ENCODE results near the gene MAML3. TPM values are rescaled to one million over a fixed set of nuclear protein-coding genes. Genes with fewer than 3 reads are reported as not detected.

Gene MAML3
- total and polyA plus RNA-seq, 2 donors = 6.7 to 7.0 TPM

GRCh38 chr4:139825523-139826014, 328.4 kb downstream of the MAML3 start:
- Histone ChIP-seq H3K4me3 (ENCODE audit: low read depth, low read length) (no peak overlapping the region), H3K4me1 (ENCODE audit: insufficient read depth) (no peaks in the 10 kb centered on the region), H3K27ac (ENCODE audit: low read depth) (no peak overlapping the region), H3K36me3 (ENCODE audit: insufficient read depth) (no peaks in the 10 kb centered on the region)
- DNase-seq (ENCODE audit: extremely low spot score) = no peak
- WGBS = 72% methylated on average over 13 of the region's 13 CpGs

GRCh38 chr4:139824882-139825522, 329.0 kb downstream of the MAML3 start:
- Histone ChIP-seq H3K4me1 (ENCODE audit: insufficient read depth) (no peaks in the 10 kb centered on the region), H3K36me3 (ENCODE audit: insufficient read depth) (no peaks in the 10 kb centered on the region), H3K27ac (ENCODE audit: low read depth) (no peak overlapping the region), H3K4me3 (ENCODE audit: low read depth, low read length) (no peak overlapping the region)
- WGBS = 78% methylated on average over 9 of the region's 9 CpGs
- no peak for DNase-seq (ENCODE audit: extremely low spot score)

GRCh38 chr4:139823746-139824145, 330.2 kb downstream of the MAML3 start:
- Histone ChIP-seq H3K27ac (ENCODE audit: low read depth) (no peak overlapping the region), H3K36me3 (ENCODE audit: insufficient read depth) (no peaks in the 10 kb centered on the region), H3K4me1 (ENCODE audit: insufficient read depth) (no peaks in the 10 kb centered on the region), H3K4me3 (ENCODE audit: low read depth, low read length) (no peak overlapping the region)
- DNase-seq (ENCODE audit: extremely low spot score) = no peak
- WGBS = 94% methylated on average over 5 of the region's 5 CpGs

- Histone ChIP-seq H3K4me3 (ENCODE audit: low read depth, low read length) (no peak overlapping the region), H3K4me1 (ENCODE audit: insufficient read depth) (no peaks in the 10 kb centered on the region), H3K27ac (ENCODE audit: low read depth) (no peak overlapping the region), H3K36me3 (ENCODE audit: insufficient read depth) (no peaks in the 10 kb centered on the region)
- no peak for DNase-seq (ENCODE audit: extremely low spot score)
- 97% methylated on average over 4 of the region's 4 CpGs for WGBS
Observed at GRCh38 chr4:139823345-139823744, 330.6 kb downstream of the MAML3 start.

- no peak for DNase-seq (ENCODE audit: extremely low spot score)
- WGBS = 95% methylated on average over 4 of the region's 4 CpGs
- Histone ChIP-seq H3K4me3 (ENCODE audit: low read depth, low read length) (no peak overlapping the region), H3K36me3 (ENCODE audit: insufficient read depth) (no peaks in the 10 kb centered on the region), H3K4me1 (ENCODE audit: insufficient read depth) (no peaks in the 10 kb centered on the region), H3K27ac (ENCODE audit: low read depth) (no peak overlapping the region)
Observed at GRCh38 chr4:139822391-139822790, 331.6 kb downstream of the MAML3 start.

- Histone ChIP-seq H3K4me3 (ENCODE audit: low read depth, low read length) (no peak overlapping the region), H3K27ac (ENCODE audit: low read depth) (no peak overlapping the region), H3K36me3 (ENCODE audit: insufficient read depth) (no peaks in the 10 kb centered on the region), H3K4me1 (ENCODE audit: insufficient read depth) (no peaks in the 10 kb centered on the region)
- WGBS = 91% methylated on average over 2 of the region's 2 CpGs
- no peak for DNase-seq (ENCODE audit: extremely low spot score)
Observed at GRCh38 chr4:139819082-139819481, 334.9 kb downstream of the MAML3 start.

- WGBS = 93% methylated on average over 6 of the region's 6 CpGs
- no peak overlapping the region for H3K27ac ChIP-seq (ENCODE audit: low read depth)
- H3K4me1 ChIP-seq (ENCODE audit: insufficient read depth) = no peaks in the 10 kb centered on the region
- no peaks in the 10 kb centered on the region for H3K36me3 ChIP-seq (ENCODE audit: insufficient read depth)
- DNase-seq (ENCODE audit: extremely low spot score) = no peak
- no peak overlapping the region for H3K4me3 ChIP-seq (ENCODE audit: low read depth, low read length)
Observed at GRCh38 chr4:139817657-139818452, 336.1 kb downstream of the MAML3 start.

- Histone ChIP-seq H3K4me1 (ENCODE audit: insufficient read depth) (no peaks in the 10 kb centered on the region), H3K36me3 (ENCODE audit: insufficient read depth) (no peaks in the 10 kb centered on the region), H3K4me3 (ENCODE audit: low read depth, low read length) (no peak overlapping the region), H3K27ac (ENCODE audit: low read depth) (no peak overlapping the region)
- no peak for DNase-seq (ENCODE audit: extremely low spot score)
- 95% methylated on average over 3 of the region's 3 CpGs for WGBS
Observed at GRCh38 chr4:139816856-139817255, 337.1 kb downstream of the MAML3 start.

GRCh38 chr4:139815778-139816601, 338.0 kb downstream of the MAML3 start:
- H3K4me1 ChIP-seq (ENCODE audit: insufficient read depth) = no peaks in the 10 kb centered on the region
- no peaks in the 10 kb centered on the region for H3K36me3 ChIP-seq (ENCODE audit: insufficient read depth)
- no peak overlapping the region for H3K27ac ChIP-seq (ENCODE audit: low read depth)
- 15% methylated on average over 24 of the region's 24 CpGs for WGBS
- DNase-seq (ENCODE audit: extremely low spot score) = peak; percentile 58
- peak overlapping the region; percentile 15 for H3K4me3 ChIP-seq (ENCODE audit: low read depth, low read length)

GRCh38 chr4:139814323-139815015, 339.5 kb downstream of the MAML3 start:
- DNase-seq (ENCODE audit: extremely low spot score) = no peak
- WGBS = 44% methylated on average over 8 of the region's 8 CpGs
- H3K36me3 ChIP-seq (ENCODE audit: insufficient read depth) = no peaks in the 10 kb centered on the region
- H3K4me3 ChIP-seq (ENCODE audit: low read depth, low read length) = no peak overlapping the region
- H3K27ac ChIP-seq (ENCODE audit: low read depth) = no peak overlapping the region
- H3K4me1 ChIP-seq (ENCODE audit: insufficient read depth) = no peaks in the 10 kb centered on the region

- 85% methylated on average over 3 of the region's 3 CpGs for WGBS
- H3K4me3 ChIP-seq (ENCODE audit: low read depth, low read length) = no peak overlapping the region
- H3K36me3 ChIP-seq (ENCODE audit: insufficient read depth) = no peaks in the 10 kb centered on the region
- DNase-seq (ENCODE audit: extremely low spot score) = no peak
- H3K27ac ChIP-seq (ENCODE audit: low read depth) = no peak overlapping the region
- no peaks in the 10 kb centered on the region for H3K4me1 ChIP-seq (ENCODE audit: insufficient read depth)
Observed at GRCh38 chr4:139813881-139814280, 340.1 kb downstream of the MAML3 start.

- 96% methylated on average over 1 of the region's 1 CpG for WGBS
- DNase-seq (ENCODE audit: extremely low spot score) = no peak
- H3K36me3 ChIP-seq (ENCODE audit: insufficient read depth) = no peaks in the 10 kb centered on the region
- no peak overlapping the region for H3K4me3 ChIP-seq (ENCODE audit: low read depth, low read length)
- H3K27ac ChIP-seq (ENCODE audit: low read depth) = no peak overlapping the region
- H3K4me1 ChIP-seq (ENCODE audit: insufficient read depth) = no peaks in the 10 kb centered on the region
Observed at GRCh38 chr4:139810710-139811109, 343.3 kb downstream of the MAML3 start.

- no peak for DNase-seq (ENCODE audit: extremely low spot score)
- Histone ChIP-seq H3K36me3 (ENCODE audit: insufficient read depth) (no peaks in the 10 kb centered on the region), H3K27ac (ENCODE audit: low read depth) (no peak overlapping the region), H3K4me1 (ENCODE audit: insufficient read depth) (no peaks in the 10 kb centered on the region), H3K4me3 (ENCODE audit: low read depth, low read length) (no peak overlapping the region)
- WGBS = 96% methylated on average over 3 of the region's 3 CpGs
Observed at GRCh38 chr4:139809757-139810140, 344.2 kb downstream of the MAML3 start.

Data from urinary bladder (tissue), 4 donors.